Pancreas (tissue), 10 donors: ENCODE data around the gene GPC1. TPM values are rescaled to one million over a fixed set of nuclear protein-coding genes. Genes with fewer than 3 reads are reported as not detected.

ENCODE experiments used
- ATAC-seq, 4 donors: fragments of 200-7000 bp; cut with Tn5 transposase; one replicate each; pipeline versions ENCODE4 v1.8.0 to v1.9.1; 2020; ENCODE audit warnings: mild to moderate bottlenecking in 4 of 4, moderate library complexity in 4 of 4
- DNase-seq, 6 donors: peaks; one replicate each; pipeline ENCODE4 v3.0.0-alpha.2; 2020
- FAIRE-seq: peaks from 2 replicates; lab custom pipeline; 2012; peaks lifted over from hg19 to GRCh38; lab: Jason Lieb, UNC
- H3K27ac ChIP-seq, 4 donors: fragments of 200-600 bp; sonication (generic); 1 replicate in 3 of 4; 2 replicates in 1 of 4; pipeline versions ENCODE4 v1.5.0 to v1.8.0; 2020
- H3K27me3 ChIP-seq, 4 donors: fragments of 200-600 bp; one replicate each; pipeline ENCODE4 v1.8.0; 2021
- H3K36me3 ChIP-seq, 3 donors: fragments of 200-600 bp; sonication (generic) in 1 of 3; one replicate each; pipeline versions ENCODE4 v1.5.0 to v1.8.0; 2020 to 2021
- H3K4me1 ChIP-seq, 3 donors: fragments of 200-600 bp; one replicate each; pipeline ENCODE4 v1.8.0; 2021
- H3K4me3 ChIP-seq, 4 donors: fragments of 200-600 bp; sonication (generic) in 2 of 4; one replicate each; pipeline versions ENCODE4 v1.5.0 to v1.8.0; 2020 to 2021
- H3K9me3 ChIP-seq, 4 donors: fragments of 200-600 bp; one replicate each; pipeline ENCODE4 v1.8.0; 2021
- WGBS, 2 donors: extraction: QIAGEN DNeasy Blood & Tissue Kit; methylation state at CpG; one replicate each; pipeline ENCODE4 v1.1.7; 2013; 5-methylcytosine and 5-hydroxymethylcytosine counted together
- intact Hi-C, 3 donors: fragments of 100-400 bp; cut with DNase I; formaldehyde crosslinking; loops; one replicate each; pipeline versions ENCODE4 v1.11.1 to v1.14.2; 2022
- polyA plus RNA-seq, 2 donors: library from polyadenylated mRNA; stranded (reverse); fragments of 200-250 nt; gene quantifications; one replicate each; pipeline ENCODE4 v1.2.3, GENCODE V29; 2013
- total RNA-seq, 6 donors: library from RNA; stranded (reverse); fragmentation: NEBNext Ultra II Directional in 4 of 6; extraction: Animal tissue kit (Norgen Biotek cat#: 25700) in 4 of 6; gene quantifications; one replicate each; pipeline versions ENCODE4 v1.2.1 to v1.2.4, GENCODE V29; 2021 to 2023
- TF ChIP-seq, protein P1 (sequence below), 4 donors: fragments of 200-600 bp; sonication (generic) in 3 of 4; IDR thresholded peaks; one replicate each; pipeline versions ENCODE4 v1.5.0 to v1.8.0; 2021; ENCODE audit warnings: antibody characterized with exemption in 4 of 4
- donor health status: healthy with polysubstance abuse.
- donor health status: DM: no; HTN: no; CAD: no; lungs with moderate emphysema.
- donor health status: DM: no; HTN: no; CAD: no.
- donor health status: control.
- donor health status: control.
- donor health status: Bipolar disorder and iron deficiency.
- donor health status: DM: yes; HTN: yes; CAD: no.
- donor health status: DM: no; HTN: no; CAD: no.
- donor health status: DM: no; HTN: no; CAD: no.
- donor health status: DM: yes; HTN: yes; CAD: no.

GPC1 gene
- total and polyA plus RNA-seq, 8 donors = 11.7 to 37.6 (median 18.0) TPM

DNA sequence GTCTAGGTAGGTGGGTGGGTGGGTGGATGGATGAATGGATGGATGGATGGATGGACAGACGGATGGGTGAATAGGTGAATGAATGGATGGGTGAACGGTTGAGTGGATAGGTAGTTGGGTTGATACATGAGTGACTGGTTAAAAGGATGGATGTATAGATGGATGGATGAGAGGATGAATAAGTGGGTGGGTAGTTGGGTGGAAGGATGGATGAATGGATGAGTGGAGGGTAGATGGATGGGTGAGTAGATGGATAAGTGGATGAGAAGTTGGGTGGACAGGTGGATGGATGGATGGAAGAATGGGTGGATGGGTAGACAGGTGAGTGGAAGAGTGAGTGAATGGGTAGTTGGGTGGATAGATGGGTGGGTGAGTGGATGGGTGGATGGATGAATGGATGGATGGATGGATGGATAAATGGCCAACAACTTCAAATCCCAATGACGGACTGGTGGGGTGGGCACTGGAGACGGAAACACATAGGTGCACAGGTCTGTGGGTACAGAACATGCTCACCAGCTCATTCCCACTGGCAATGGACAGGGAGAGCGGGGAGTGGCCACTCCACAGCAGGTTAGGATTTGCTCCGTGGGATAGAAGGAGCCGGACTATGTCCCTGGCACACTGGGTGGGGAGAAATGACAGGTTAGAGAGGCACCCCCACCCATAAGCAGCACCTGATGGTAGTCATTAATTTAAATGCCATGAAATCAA is 73.5 kb downstream of the GPC1 start:
- intact Hi-C loops = no loop called here

DNA sequence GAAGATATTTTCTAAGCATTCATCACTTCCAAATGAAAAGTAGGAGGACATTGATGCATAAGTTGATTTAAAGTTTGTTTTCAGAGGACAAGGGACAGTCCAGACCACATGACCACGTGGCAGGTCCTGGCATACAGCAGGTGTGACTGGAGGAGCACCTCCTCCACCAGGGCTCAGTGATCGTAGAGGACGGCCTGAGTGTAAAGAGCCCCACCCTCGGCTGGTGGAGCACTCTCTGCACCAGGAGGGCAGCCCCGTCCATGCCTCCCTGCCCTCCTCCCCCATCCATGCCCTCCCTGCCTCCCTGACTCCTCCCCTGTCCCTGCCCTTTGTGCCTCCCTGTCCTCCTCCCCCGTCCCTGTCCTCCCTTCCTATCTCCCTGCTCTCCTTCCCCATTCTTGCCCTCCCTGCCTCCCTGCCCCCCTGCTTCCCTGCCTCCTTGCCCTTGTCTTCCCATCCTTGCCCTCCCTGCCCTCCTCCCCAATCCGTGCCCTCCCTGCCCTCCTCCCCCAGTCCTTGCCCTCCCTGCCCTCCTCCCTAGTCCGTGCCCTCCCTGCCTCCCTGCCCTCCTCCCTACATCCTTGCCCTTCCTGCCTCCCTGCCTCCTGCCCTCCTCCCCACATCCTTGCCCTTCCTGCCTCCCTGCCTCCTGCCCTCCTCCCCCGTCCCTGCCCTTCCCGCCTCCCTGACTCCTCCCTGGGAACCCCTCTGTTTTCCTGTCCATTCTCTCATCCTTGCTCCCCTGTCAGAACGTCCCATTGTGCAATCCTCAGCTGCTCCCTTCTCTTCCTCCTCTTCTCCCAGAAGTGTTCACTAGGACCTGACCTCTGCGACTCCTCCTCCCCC is 74.4 kb downstream of the GPC1 start:
- no peaks in the 10 kb centered on the region for H3K36me3 ChIP-seq
- intact Hi-C loops = no loop called here
- H3K27me3 ChIP-seq = no peaks in the 10 kb centered on the region
- 81% methylated on average over 12 of the region's 12 CpGs for WGBS, 2 donors
- ATAC-seq (no peak), FAIRE-seq (no peak), DNase-seq (peak in 2 of 6 donors; percentile 4 to 7)
- no peaks in the 10 kb centered on the region for H3K4me1 ChIP-seq
- TF ChIP-seq, protein P1, sequence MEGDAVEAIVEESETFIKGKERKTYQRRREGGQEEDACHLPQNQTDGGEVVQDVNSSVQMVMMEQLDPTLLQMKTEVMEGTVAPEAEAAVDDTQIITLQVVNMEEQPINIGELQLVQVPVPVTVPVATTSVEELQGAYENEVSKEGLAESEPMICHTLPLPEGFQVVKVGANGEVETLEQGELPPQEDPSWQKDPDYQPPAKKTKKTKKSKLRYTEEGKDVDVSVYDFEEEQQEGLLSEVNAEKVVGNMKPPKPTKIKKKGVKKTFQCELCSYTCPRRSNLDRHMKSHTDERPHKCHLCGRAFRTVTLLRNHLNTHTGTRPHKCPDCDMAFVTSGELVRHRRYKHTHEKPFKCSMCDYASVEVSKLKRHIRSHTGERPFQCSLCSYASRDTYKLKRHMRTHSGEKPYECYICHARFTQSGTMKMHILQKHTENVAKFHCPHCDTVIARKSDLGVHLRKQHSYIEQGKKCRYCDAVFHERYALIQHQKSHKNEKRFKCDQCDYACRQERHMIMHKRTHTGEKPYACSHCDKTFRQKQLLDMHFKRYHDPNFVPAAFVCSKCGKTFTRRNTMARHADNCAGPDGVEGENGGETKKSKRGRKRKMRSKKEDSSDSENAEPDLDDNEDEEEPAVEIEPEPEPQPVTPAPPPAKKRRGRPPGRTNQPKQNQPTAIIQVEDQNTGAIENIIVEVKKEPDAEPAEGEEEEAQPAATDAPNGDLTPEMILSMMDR (IDR thresholded peaks at IDR 0.05) = no peak
- H3K9me3 ChIP-seq = no peaks in the 10 kb centered on the region
- no peak overlapping the region for H3K27ac ChIP-seq
- no peak overlapping the region for H3K4me3 ChIP-seq

More for the DNA sequence above, 73.5 kb downstream of the GPC1 start:
- WGBS, 2 donors = 96 to 97% methylated on average over 7 of the region's 7 CpGs
- ATAC-seq (no peak), DNase-seq (peak in 1 of 6 donors; percentile 1), FAIRE-seq (no peak)
- Histone ChIP-seq H3K9me3 (no peaks in the 10 kb centered on the region), H3K27ac (no peak overlapping the region), H3K36me3 (no peaks in the 10 kb centered on the region), H3K4me3 (no peak overlapping the region), H3K4me1 (no peaks in the 10 kb centered on the region), H3K27me3 (no peaks in the 10 kb centered on the region)
- TF ChIP-seq, protein P1 (IDR thresholded peaks at IDR 0.05) = no peak

DNA sequence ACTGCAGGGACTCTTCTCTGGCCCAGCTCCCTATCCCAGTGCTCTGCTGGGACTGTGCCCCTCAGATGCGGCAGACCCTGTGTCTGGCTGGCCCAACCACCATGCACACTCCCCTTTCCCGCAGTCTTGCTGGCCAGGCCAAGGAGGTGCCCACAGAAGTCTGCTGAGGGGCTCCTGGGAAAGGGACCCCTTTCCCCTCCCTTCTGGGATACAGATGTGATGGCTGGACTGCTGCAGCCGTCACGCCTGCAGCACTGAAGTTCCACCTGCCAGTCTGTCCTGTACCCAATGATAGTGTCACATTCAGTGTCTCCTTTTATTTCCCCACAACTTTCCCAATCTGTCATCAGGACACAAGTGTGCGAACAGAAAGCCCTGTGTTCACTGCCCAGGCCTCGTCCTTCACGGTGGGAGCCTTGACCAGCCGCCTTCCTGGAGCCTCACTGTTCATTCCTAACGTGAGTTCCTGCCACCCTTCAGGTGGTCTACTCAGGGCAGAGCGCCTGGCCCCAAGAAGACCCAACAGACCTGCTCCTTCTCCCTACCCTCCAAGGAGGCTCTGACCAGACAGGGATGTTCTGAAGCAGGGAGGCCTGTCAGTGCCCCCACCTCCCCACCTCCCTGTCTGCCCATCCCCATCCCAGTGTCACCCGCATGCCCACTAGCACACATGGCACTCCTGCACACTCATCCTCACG is 75.2 kb downstream of the GPC1 start:
- ATAC-seq (no peak), DNase-seq (peak in 2 of 6 donors; percentile 4 to 5), FAIRE-seq (no peak)
- no peak overlapping the region for H3K4me3 ChIP-seq
- no peaks in the 10 kb centered on the region for H3K27me3 ChIP-seq
- H3K27ac ChIP-seq = no peak overlapping the region
- no peaks in the 10 kb centered on the region for H3K9me3 ChIP-seq
- TF ChIP-seq, protein P1 (IDR thresholded peaks at IDR 0.05) = no peak
- intact Hi-C loops = no loop called here
- H3K4me1 ChIP-seq = no peaks in the 10 kb centered on the region
- no peaks in the 10 kb centered on the region for H3K36me3 ChIP-seq
- 91 to 93% methylated on average over 12 of the region's 12 CpGs for WGBS, 2 donors

DNA sequence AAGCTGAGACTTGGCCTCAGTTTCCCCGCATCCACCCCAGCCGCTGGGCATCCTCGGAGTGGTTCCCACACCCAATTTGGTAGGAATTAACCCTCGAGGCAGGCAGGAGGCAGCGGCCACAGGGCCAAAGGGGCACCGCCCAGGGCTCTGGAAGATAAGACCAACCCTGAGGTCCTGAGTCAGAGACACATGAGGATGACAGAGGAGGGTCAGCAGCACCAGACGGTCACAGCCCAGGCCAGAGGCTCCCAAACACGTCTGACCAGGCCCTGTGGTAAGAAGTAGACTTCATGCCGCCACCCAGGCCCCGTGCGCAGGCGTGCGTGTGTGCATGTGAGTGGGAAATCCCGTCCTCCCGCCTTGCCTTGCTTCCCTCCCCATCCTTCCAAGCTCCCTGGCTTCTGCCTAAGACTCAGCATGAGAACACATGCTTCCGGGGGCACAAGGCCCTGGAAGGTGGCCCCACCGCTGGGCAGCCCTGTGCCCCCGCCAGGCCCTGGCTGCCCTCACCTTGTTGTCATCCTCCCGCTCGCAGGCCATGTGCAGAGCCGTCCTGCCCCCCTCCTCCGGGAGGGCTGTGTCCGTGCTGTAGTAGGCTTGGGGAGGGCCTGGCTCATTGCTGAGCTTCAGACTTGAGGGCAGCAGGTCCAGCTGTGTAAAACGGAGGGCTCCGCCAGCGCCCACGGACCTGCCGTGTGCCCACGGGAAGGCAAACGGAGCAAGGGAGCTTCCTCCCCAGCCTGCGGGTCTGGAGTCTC is 76.1 kb downstream of the GPC1 start:
- Histone ChIP-seq H3K27me3 (no peaks in the 10 kb centered on the region), H3K4me1 (no peaks in the 10 kb centered on the region), H3K36me3 (no peaks in the 10 kb centered on the region), H3K27ac (no peak overlapping the region), H3K4me3 (no peak overlapping the region), H3K9me3 (no peaks in the 10 kb centered on the region)
- intact Hi-C loops = no loop called here
- ATAC-seq (no peak), DNase-seq (peak in 2 of 6 donors; percentile 5 to 9), FAIRE-seq (no peak)
- WGBS, 2 donors = 93% methylated on average over 31 of the region's 31 CpGs
- TF ChIP-seq, protein P1 (IDR thresholded peaks at IDR 0.05) = no peak
